ENCODE results near the gene TNFRSF12A. TPM values are rescaled to one million over a fixed set of nuclear protein-coding genes. Genes with fewer than 3 reads are reported as not detected.

TNFRSF12A gene
- total RNA-seq, 2 experiments from 2014 or later, result 11.8 to 13.5 TPM

- ChIA-PET CTCF (interaction anchor here (0.6 to 14.0 kb wide), 27 partner anchors 9 to 224 kb away, joined by 3 to 288 read pairs (median 11); partner anchors contain the start of genes HCFC1R1, THOC6, ZNF213 and ZSCAN10), POLR2A (interaction anchor here (0.7 to 3.5 kb wide), 11 partner anchors 9 to 112 kb away, joined by 3 to 27 read pairs (median 7); partner anchors contain the start of genes ZNF213 and ZSCAN10)
- H3K4me3 Mint-ChIP-seq, result peak overlapping the region; percentile 82
- TF ChIP-seq, protein P1, sequence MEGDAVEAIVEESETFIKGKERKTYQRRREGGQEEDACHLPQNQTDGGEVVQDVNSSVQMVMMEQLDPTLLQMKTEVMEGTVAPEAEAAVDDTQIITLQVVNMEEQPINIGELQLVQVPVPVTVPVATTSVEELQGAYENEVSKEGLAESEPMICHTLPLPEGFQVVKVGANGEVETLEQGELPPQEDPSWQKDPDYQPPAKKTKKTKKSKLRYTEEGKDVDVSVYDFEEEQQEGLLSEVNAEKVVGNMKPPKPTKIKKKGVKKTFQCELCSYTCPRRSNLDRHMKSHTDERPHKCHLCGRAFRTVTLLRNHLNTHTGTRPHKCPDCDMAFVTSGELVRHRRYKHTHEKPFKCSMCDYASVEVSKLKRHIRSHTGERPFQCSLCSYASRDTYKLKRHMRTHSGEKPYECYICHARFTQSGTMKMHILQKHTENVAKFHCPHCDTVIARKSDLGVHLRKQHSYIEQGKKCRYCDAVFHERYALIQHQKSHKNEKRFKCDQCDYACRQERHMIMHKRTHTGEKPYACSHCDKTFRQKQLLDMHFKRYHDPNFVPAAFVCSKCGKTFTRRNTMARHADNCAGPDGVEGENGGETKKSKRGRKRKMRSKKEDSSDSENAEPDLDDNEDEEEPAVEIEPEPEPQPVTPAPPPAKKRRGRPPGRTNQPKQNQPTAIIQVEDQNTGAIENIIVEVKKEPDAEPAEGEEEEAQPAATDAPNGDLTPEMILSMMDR (IDR thresholded peaks at IDR 0.05), result no peak
- peaks cover 57% of the 10 kb centered on the region for H3K4me1 Mint-ChIP-seq (ENCODE audit: low read depth)
- peaks cover 15% of the 10 kb centered on the region for H3K36me3 Mint-ChIP-seq (ENCODE audit: low read depth)
- H3K9me3 Mint-ChIP-seq, result no peaks in the 10 kb centered on the region
- peak overlapping the region; percentile 93 for H3K27ac Mint-ChIP-seq
- DNase-seq, result no peak
- no peak for ATAC-seq
- intact Hi-C loops (cut with micrococcal nuclease), result loop anchor here (2.0 kb wide), 1 partner anchor 67 kb away; no protein-coding TSS in a partner anchor
- H3K27me3 Mint-ChIP-seq, result no peaks in the 10 kb centered on the region
Measured at GRCh38 chr16:3059723-3060242, 39.6 kb downstream of the TNFRSF12A start.

GRCh38 chr16:3060339-3061127, 40.4 kb downstream of the TNFRSF12A start:
- TF ChIP-seq, protein P1 (IDR thresholded peaks at IDR 0.05), result no peak
- CTCF ChIA-PET, result interaction anchor here (1.0 to 14.0 kb wide), 18 partner anchors 10 to 107 kb away, joined by 3 to 288 read pairs (median 16); partner anchors contain the start of genes HCFC1R1, THOC6, ZNF213 and ZSCAN10
- peaks cover 53% of the 10 kb centered on the region for H3K4me1 Mint-ChIP-seq (ENCODE audit: low read depth)

DNA sequence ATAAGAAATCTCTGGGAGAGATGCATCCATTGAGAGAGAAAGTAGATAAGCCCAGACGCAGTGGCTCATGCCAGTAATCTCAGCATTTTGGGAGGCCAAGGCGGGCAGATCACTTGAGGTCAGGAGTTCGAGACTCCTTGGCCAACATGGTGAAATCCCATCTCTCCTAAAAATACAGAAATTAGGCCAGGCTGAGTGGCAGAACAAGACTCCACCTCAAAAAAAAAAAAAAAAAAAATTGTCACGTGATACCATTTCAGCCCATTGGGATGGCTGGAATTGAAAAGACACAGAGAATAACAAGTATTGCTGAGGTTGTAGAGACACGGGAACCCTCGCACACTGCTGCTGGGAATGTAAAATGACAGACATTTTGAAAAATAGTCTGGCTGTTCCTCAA, 42.4 kb downstream of the TNFRSF12A start:
- no peak overlapping the region for H3K4me3 Mint-ChIP-seq
- intact Hi-C loops (cut with micrococcal nuclease), result no loop called here
- POLR2A ChIA-PET, result interaction anchor here (1.8 kb wide), 1 partner anchor 15 kb away, joined by 7 read pairs; no protein-coding TSS in a partner anchor

More at GRCh38 chr16:3060339-3061127, 40.4 kb downstream of the TNFRSF12A start:
- intact Hi-C loops (cut with micrococcal nuclease), result loop anchor here (2.0 kb wide), 1 partner anchor 66 kb away; no protein-coding TSS in a partner anchor
- Mint-ChIP-seq H3K9me3 (no peaks in the 10 kb centered on the region), H3K27ac (peak overlapping the region; percentile 93), H3K4me3 (peak overlapping the region; percentile 82), H3K27me3 (no peaks in the 10 kb centered on the region), H3K36me3 (ENCODE audit: low read depth) (peaks cover 10% of the 10 kb centered on the region)
- ATAC-seq (no peak), DNase-seq (no peak)
- POLR2A ChIA-PET, result interaction anchor here (0.6 to 3.5 kb wide), 6 partner anchors 9 to 74 kb away, joined by 3 to 27 read pairs (median 11); partner anchors contain the start of gene ZNF213

DNA sequence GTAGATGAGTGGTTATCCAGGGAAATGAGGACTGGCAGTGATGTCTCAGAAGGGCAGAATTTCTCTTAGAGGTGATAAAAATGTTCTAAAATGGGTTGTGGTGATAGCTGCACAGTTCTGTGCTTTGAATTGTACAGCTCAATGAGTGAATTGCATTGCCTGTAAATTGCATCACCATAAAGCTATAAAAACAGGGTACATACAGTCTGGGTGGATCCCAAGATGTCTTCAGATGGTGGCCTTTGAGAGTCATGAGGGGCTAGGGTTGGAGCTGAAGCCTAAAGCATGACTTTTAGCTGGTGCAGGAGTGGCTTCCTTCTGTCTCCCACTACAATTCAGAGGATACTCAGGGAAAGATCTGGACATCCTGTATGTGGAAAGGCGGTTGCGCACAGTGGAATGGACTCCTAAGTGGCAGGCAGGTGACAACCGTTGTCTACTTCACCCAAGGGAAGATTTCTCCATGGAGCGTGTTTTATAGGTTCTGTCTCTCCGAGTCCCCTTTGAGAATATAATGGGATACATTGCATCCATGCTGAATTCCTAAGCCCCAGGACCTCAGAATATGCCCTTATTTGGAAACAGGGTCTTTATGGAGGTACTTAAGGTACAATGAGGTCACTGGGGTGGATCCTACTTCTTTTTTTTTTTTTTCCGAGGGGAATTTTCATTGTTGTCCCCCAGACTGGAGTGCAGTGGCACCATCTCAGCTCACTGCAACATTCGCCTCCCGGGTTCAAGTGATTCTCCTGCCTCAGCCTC, 43.6 kb downstream of the TNFRSF12A start:
- Mint-ChIP-seq H3K9me3 (no peaks in the 10 kb centered on the region), H3K36me3 (ENCODE audit: low read depth) (peaks cover 33% of the 10 kb centered on the region), H3K4me3 (peak overlapping the region; percentile 97), H3K27me3 (no peaks in the 10 kb centered on the region), H3K4me1 (ENCODE audit: low read depth) (peaks cover 55% of the 10 kb centered on the region), H3K27ac (peak overlapping the region; percentile 99)
- TF ChIP-seq, protein P1 (IDR thresholded peaks at IDR 0.05), result no peak
- ATAC-seq, result no peak
- POLR2A ChIA-PET, result interaction anchor here (0.6 to 1.8 kb wide), 7 partner anchors 16 to 65 kb away, joined by 3 to 7 read pairs (median 3); no protein-coding TSS in a partner anchor
- no peak for DNase-seq
- intact Hi-C loops (cut with micrococcal nuclease), result no loop called here
- CTCF ChIA-PET, result interaction anchor here (1.0 to 14.0 kb wide), 10 partner anchors 11 to 102 kb away, joined by 3 to 288 read pairs (median 5); no protein-coding TSS in a partner anchor

More for the DNA sequence above, 42.4 kb downstream of the TNFRSF12A start:
- Mint-ChIP-seq H3K27me3 (no peaks in the 10 kb centered on the region), H3K4me1 (ENCODE audit: low read depth) (peaks cover 46% of the 10 kb centered on the region), H3K9me3 (no peaks in the 10 kb centered on the region), H3K36me3 (ENCODE audit: low read depth) (peaks cover 23% of the 10 kb centered on the region), H3K27ac (no peak overlapping the region)
- TF ChIP-seq, protein P1 (IDR thresholded peaks at IDR 0.05), result no peak
- DNase-seq (no peak), ATAC-seq (no peak)
- CTCF ChIA-PET, result interaction anchor here (1.0 to 14.0 kb wide), 6 partner anchors 12 to 66 kb away, joined by 4 to 288 read pairs (median 7); no protein-coding TSS in a partner anchor

Data from activated CD8-positive, alpha-beta T cell treated with anti-CD3 and anti-CD28 coated beads for 36 hours (primary cell).